Muscle of leg (tissue), 11 donors: ENCODE data around the gene MAST4. TPM values are rescaled to one million over a fixed set of nuclear protein-coding genes. Genes with fewer than 3 reads are reported as not detected.

ENCODE experiments used
- DNase-seq: peaks from one replicate; pipeline ENCODE4 v3.0.0; 2013
- H3K27ac ChIP-seq: one replicate; pipeline ENCODE4 v1.5.1; 2013; ENCODE audit warnings: mild to moderate bottlenecking, low read length, control low read depth
- H3K27me3 ChIP-seq: one replicate; pipeline ENCODE4 v1.6.1; 2013; ENCODE audit warnings: low read length; ENCODE audit not compliant: control insufficient read depth, insufficient read depth
- H3K36me3 ChIP-seq: one replicate; pipeline ENCODE4 v1.6.1; 2013; ENCODE audit warnings: low read length; ENCODE audit not compliant: control insufficient read depth, insufficient read depth
- H3K4me1 ChIP-seq: one replicate; pipeline ENCODE4 v1.6.1; 2013; ENCODE audit warnings: low read length; ENCODE audit not compliant: control insufficient read depth, insufficient read depth
- H3K4me3 ChIP-seq: one replicate; pipeline ENCODE4 v1.5.1; 2013; ENCODE audit warnings: low read length, control low read depth
- H3K9me3 ChIP-seq: replicated peaks from 2 replicates; pipeline ENCODE4 v1.6.1; 2013; ENCODE audit warnings: low read depth, low read length; ENCODE audit not compliant: control insufficient read depth
- WGBS: methylation state at CpG from one replicate; pipeline ENCODE4 v1.1.5; 2013; ENCODE audit warnings: missing lambda C conversion rate; ENCODE audit not compliant: insufficient coverage; 5-methylcytosine and 5-hydroxymethylcytosine counted together
- polyA plus RNA-seq, 8 donors: library from polyadenylated mRNA; unstranded; fragments of 120-200 nt; gene quantifications; one replicate each; pipeline versions ENCODE4 v1.2.1 to v1.2.3, GENCODE V29; 2013; ENCODE audit warnings: inconsistent platforms in 1 of 8, low replicate concordance in 1 of 8; ENCODE audit not compliant: insufficient read length in 8 of 8, insufficient read depth in 1 of 8
- total RNA-seq: library from RNA; stranded (reverse); fragments of 120-200 nt; gene quantifications from one replicate; pipeline ENCODE4 v1.2.4, GENCODE V29; 2013

The MAST4 gene
- total and polyA plus RNA-seq, 9 donors = 7.3 to 15.4 (median 10.9) TPM

GRCh38 chr5:66796305-66797292 is 200.4 kb downstream of the MAST4 start:
- no peaks in the 10 kb centered on the region for H3K36me3 ChIP-seq
- DNase-seq = no peak
- H3K4me3 ChIP-seq = no peak overlapping the region
- H3K27me3 ChIP-seq = no peaks in the 10 kb centered on the region
- no peak overlapping the region for H3K27ac ChIP-seq
- H3K9me3 ChIP-seq = no peaks in the 10 kb centered on the region
- H3K4me1 ChIP-seq = no peaks in the 10 kb centered on the region
- 62% methylated on average over 2 of the region's 9 CpGs for WGBS

- Histone ChIP-seq H3K27ac (no peak overlapping the region), H3K9me3 (no peaks in the 10 kb centered on the region), H3K4me1 (peaks cover 2% of the 10 kb centered on the region), H3K4me3 (no peak overlapping the region), H3K27me3 (no peaks in the 10 kb centered on the region), H3K36me3 (no peaks in the 10 kb centered on the region)
- no CpG with 5 or more reads among the region's 3 CpGs for WGBS
- DNase-seq = no peak
These were observed 206.7 kb downstream of the MAST4 start for GRCh38 chr5:66802941-66803340.

- H3K9me3 ChIP-seq = no peaks in the 10 kb centered on the region
- no peaks in the 10 kb centered on the region for H3K36me3 ChIP-seq
- no peak for DNase-seq
- H3K4me3 ChIP-seq = no peak overlapping the region
- H3K27ac ChIP-seq = no peak overlapping the region
- H3K4me1 ChIP-seq = peaks cover 5% of the 10 kb centered on the region
- 73% methylated on average over 4 of the region's 8 CpGs for WGBS
- H3K27me3 ChIP-seq = no peaks in the 10 kb centered on the region
These were observed 209.6 kb downstream of the MAST4 start for GRCh38 chr5:66805514-66806430.

GRCh38 chr5:66807743-66808142 is 211.6 kb downstream of the MAST4 start:
- WGBS = 83% methylated on average over 3 of the region's 5 CpGs
- Histone ChIP-seq H3K4me3 (no peak overlapping the region), H3K4me1 (peaks cover 6% of the 10 kb centered on the region), H3K27ac (no peak overlapping the region), H3K9me3 (no peaks in the 10 kb centered on the region), H3K36me3 (no peaks in the 10 kb centered on the region), H3K27me3 (no peaks in the 10 kb centered on the region)
- DNase-seq = peak; percentile 71

GRCh38 chr5:66808663-66809062 is 212.5 kb downstream of the MAST4 start:
- no peak for DNase-seq
- 88% methylated on average over 3 of the region's 6 CpGs for WGBS
- Histone ChIP-seq H3K27me3 (no peaks in the 10 kb centered on the region), H3K36me3 (no peaks in the 10 kb centered on the region), H3K27ac (no peak overlapping the region), H3K4me1 (peaks cover 6% of the 10 kb centered on the region), H3K9me3 (no peaks in the 10 kb centered on the region), H3K4me3 (no peak overlapping the region)

- no peak for DNase-seq
- Histone ChIP-seq H3K9me3 (no peaks in the 10 kb centered on the region), H3K27ac (no peak overlapping the region), H3K4me1 (peaks cover 11% of the 10 kb centered on the region), H3K4me3 (no peak overlapping the region), H3K27me3 (no peaks in the 10 kb centered on the region), H3K36me3 (no peaks in the 10 kb centered on the region)
- 80% methylated on average over 4 of the region's 6 CpGs for WGBS
These were observed 214.0 kb downstream of the MAST4 start for GRCh38 chr5:66810151-66810550.

- no peak overlapping the region for H3K4me3 ChIP-seq
- WGBS = 53% methylated on average over 4 of the region's 6 CpGs
These were observed 214.7 kb downstream of the MAST4 start for GRCh38 chr5:66810848-66811261.

GRCh38 chr5:66812291-66812690 is 216.1 kb downstream of the MAST4 start:
- DNase-seq = no peak
- Histone ChIP-seq H3K27me3 (no peaks in the 10 kb centered on the region), H3K4me1 (peaks cover 11% of the 10 kb centered on the region), H3K36me3 (no peaks in the 10 kb centered on the region), H3K27ac (peak overlapping the region; percentile 20), H3K9me3 (no peaks in the 10 kb centered on the region), H3K4me3 (no peak overlapping the region)
- whole genome bisulfite sequencing = 77% methylated on average over 7 of the region's 8 CpGs

More at GRCh38 chr5:66810848-66811261, 214.7 kb downstream of the MAST4 start:
- DNase-seq = no peak
- Histone ChIP-seq H3K27me3 (no peaks in the 10 kb centered on the region), H3K36me3 (no peaks in the 10 kb centered on the region), H3K9me3 (no peaks in the 10 kb centered on the region), H3K4me1 (peaks cover 11% of the 10 kb centered on the region), H3K27ac (no peak overlapping the region)

GRCh38 chr5:66813306-66813705 is 217.1 kb downstream of the MAST4 start:
- DNase-seq = peak; percentile 86
- H3K4me3 ChIP-seq = no peak overlapping the region
- no CpG with 5 or more reads among the region's 1 CpG for WGBS
- H3K36me3 ChIP-seq = no peaks in the 10 kb centered on the region
- H3K9me3 ChIP-seq = no peaks in the 10 kb centered on the region
- H3K27ac ChIP-seq = peak overlapping the region; percentile 21
- peaks cover 8% of the 10 kb centered on the region for H3K4me1 ChIP-seq
- H3K27me3 ChIP-seq = no peaks in the 10 kb centered on the region
